Colonic mucosa (tissue), 4 donors: ENCODE data around the gene RPL3. TPM values are rescaled to one million over a fixed set of nuclear protein-coding genes. Genes with fewer than 3 reads are reported as not detected.

Experiments used
- DNase-seq: peaks from one replicate; pipeline ENCODE4 v3.0.0-alpha.2; 2020
- H3K27ac ChIP-seq: fragments of 200-600 bp; one replicate; pipeline ENCODE4 v1.8.0; 2021
- H3K27me3 ChIP-seq: fragments of 200-600 bp; one replicate; pipeline ENCODE4 v1.8.0; 2021
- H3K36me3 ChIP-seq: fragments of 200-600 bp; one replicate; pipeline ENCODE4 v1.8.0; 2021
- H3K4me1 ChIP-seq: fragments of 200-600 bp; one replicate; pipeline ENCODE4 v1.8.0; 2021; ENCODE audit warnings: mild to moderate bottlenecking
- H3K4me3 ChIP-seq: fragments of 200-600 bp; one replicate; pipeline ENCODE4 v1.8.0; 2021
- H3K9ac ChIP-seq, 2 donors: one replicate each; pipeline ENCODE4 v1.7.0; 2013; ENCODE audit warnings: control low read depth in 2 of 2, low read depth in 2 of 2, low read length in 2 of 2
- H3K9me3 ChIP-seq: fragments of 200-600 bp; one replicate; pipeline ENCODE4 v1.8.0; 2021
- intact Hi-C: fragments of 100-400 bp; cut with DNase I; formaldehyde crosslinking; loops from one replicate; pipeline ENCODE4 v1.14.1; 2022
- total RNA-seq, 2 donors: library from RNA; stranded (reverse); fragmentation: NEBNext Ultra II Directional in 1 of 2; extraction: Animal tissue kit (Norgen Biotek cat#: 25700) in 1 of 2; gene quantifications; one replicate each; pipeline ENCODE4 v1.2.1, GENCODE V29; 2021
- TF ChIP-seq, protein P1 (sequence below): fragments of 200-600 bp; IDR thresholded peaks from one replicate; pipeline ENCODE4 v1.8.0; 2022; ENCODE audit warnings: antibody characterized with exemption, mild to moderate bottlenecking
- donor health status: healthy.
- donor health status: DM: no; HTN: no; CAD: no.
- donor health status: DM: no; HTN: no; CAD: no.

Gene RPL3
- total RNA-seq, 2 donors from 2014 or later, result 1,796 to 1,829 TPM

DNA sequence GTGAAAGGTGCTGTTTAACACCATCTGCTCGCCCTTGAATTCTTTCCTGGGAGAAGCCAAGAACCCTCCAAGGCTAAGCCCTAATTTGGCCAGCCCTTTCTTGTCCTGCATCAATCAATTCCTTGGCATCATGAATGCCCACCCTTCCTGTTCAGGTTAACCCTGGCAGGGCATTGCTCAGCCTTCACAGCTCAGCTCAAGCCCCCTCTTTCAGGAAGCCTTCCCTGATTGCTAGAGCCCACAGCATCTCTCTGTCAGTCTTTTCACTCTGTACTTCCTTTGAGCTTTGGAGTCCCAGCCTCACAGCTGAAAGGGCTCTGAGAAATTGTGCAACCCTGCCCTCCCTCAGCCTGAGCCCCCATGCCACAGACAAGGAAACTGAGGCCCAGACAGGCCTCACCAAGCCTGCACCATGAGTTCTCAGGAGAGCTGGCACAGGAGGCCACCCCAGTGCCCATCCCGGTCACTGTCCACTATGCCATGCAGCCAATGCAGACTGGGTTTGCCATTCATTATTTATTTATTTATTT lies 16.9 kb downstream of the RPL3 start:
- H3K9me3 ChIP-seq, result no peaks in the 10 kb centered on the region
- TF ChIP-seq, protein P1, sequence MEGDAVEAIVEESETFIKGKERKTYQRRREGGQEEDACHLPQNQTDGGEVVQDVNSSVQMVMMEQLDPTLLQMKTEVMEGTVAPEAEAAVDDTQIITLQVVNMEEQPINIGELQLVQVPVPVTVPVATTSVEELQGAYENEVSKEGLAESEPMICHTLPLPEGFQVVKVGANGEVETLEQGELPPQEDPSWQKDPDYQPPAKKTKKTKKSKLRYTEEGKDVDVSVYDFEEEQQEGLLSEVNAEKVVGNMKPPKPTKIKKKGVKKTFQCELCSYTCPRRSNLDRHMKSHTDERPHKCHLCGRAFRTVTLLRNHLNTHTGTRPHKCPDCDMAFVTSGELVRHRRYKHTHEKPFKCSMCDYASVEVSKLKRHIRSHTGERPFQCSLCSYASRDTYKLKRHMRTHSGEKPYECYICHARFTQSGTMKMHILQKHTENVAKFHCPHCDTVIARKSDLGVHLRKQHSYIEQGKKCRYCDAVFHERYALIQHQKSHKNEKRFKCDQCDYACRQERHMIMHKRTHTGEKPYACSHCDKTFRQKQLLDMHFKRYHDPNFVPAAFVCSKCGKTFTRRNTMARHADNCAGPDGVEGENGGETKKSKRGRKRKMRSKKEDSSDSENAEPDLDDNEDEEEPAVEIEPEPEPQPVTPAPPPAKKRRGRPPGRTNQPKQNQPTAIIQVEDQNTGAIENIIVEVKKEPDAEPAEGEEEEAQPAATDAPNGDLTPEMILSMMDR, result no peak
- DNase-seq, result no peak
- no peak overlapping the region for H3K9ac ChIP-seq
- H3K4me1 ChIP-seq, result no peaks in the 10 kb centered on the region
- H3K36me3 ChIP-seq, result no peaks in the 10 kb centered on the region
- H3K27me3 ChIP-seq, result no peaks in the 10 kb centered on the region
- no peak overlapping the region for H3K4me3 ChIP-seq
- intact Hi-C loops, result loop anchor here (10.0 kb wide), 1 partner anchor 58 kb away; the partner anchor contains the start of gene PDGFB
- H3K27ac ChIP-seq, result no peak overlapping the region

DNA sequence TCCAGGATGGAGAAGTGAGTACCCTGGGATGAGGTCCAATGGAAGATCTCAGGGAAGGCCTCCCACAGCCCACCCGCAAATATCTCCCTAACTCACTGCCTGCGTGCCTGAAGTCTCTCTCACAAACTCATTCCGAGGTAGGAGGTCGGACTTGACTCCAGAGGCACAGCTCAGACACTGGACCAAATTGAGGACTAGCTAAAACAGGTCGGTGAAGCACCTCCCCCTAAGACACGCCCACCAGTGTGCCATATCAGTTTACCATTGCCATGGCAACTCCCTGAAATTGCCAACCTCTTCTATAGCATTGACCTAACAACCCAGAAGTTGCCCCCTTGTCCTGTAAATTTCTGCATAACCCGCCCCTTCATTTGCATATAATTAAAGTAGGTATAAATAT lies 17.5 kb downstream of the RPL3 start:
- Histone ChIP-seq H3K27me3 (no peaks in the 10 kb centered on the region), H3K4me3 (no peak overlapping the region), H3K4me1 (no peaks in the 10 kb centered on the region), H3K9me3 (no peaks in the 10 kb centered on the region), H3K27ac (no peak overlapping the region), H3K36me3 (no peaks in the 10 kb centered on the region), H3K9ac (no peak overlapping the region)
- intact Hi-C loops, result loop anchor here (10.0 kb wide), 1 partner anchor 57 kb away; the partner anchor contains the start of gene PDGFB
- no peak for DNase-seq
- TF ChIP-seq, protein P1, result no peak

DNA sequence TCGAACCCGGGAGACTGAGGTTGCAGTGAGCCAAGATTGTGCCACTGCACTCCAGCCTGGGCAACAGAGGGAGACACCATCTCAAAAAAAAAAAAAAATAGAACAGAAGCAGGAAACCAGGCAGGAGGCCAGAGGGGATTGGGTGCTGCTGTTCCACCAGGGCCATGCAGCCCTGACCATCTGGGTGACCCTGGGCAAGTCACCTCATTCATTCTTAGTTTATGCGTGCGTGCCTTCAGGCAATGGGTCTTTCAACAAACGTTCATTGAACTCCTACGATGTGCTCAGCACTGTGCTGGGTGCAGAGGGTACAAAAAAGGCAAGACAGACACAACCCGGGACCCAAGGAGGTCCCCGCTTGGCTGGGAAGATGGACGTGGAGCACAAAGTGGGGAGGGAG lies 18.3 kb downstream of the RPL3 start:
- Histone ChIP-seq H3K9ac (no peak overlapping the region), H3K4me1 (no peaks in the 10 kb centered on the region), H3K27me3 (no peaks in the 10 kb centered on the region), H3K9me3 (no peaks in the 10 kb centered on the region), H3K36me3 (no peaks in the 10 kb centered on the region), H3K4me3 (no peak overlapping the region), H3K27ac (no peak overlapping the region)
- intact Hi-C loops, result loop anchor here (10.0 kb wide), 1 partner anchor 56 kb away; the partner anchor contains the start of gene PDGFB
- no peak for DNase-seq
- TF ChIP-seq, protein P1, result no peak

DNA sequence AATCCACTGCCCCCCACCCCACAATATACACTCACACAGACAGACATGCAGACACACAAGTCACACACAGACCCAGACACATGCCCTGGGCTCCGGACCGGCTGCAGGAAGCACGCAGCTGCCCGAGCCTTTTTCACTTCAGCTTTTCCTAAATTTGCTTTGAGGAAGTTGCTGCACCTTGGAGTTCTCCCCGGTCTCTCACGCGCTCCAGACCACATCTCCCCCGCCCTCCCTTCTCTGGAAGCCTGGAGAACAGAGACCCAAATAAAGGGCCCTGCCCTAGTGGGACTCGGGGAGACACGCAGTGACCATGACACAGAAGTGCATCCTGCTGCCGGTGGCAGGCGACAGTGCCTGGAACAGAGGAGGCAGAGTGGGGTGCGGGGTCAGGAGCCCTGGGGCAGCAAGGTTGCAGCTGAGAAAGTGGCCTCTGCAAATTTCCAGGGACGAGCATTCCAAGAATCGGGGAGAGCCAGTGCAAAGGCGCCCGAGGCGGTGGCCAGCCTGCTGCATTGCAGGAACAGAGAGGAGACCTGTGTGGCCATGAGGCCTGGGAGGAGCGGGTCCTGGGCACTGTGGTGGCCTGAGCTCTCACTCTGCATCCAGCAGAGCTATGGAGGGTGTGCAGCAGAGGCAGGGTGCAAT lies 19.1 kb downstream of the RPL3 start:
- Histone ChIP-seq H3K4me1 (no peaks in the 10 kb centered on the region), H3K27ac (no peak overlapping the region), H3K9me3 (no peaks in the 10 kb centered on the region), H3K36me3 (no peaks in the 10 kb centered on the region), H3K27me3 (no peaks in the 10 kb centered on the region), H3K9ac (no peak overlapping the region), H3K4me3 (no peak overlapping the region)
- TF ChIP-seq, protein P1, result no peak
- no peak for DNase-seq
- intact Hi-C loops, result loop anchor here (10.0 kb wide), 1 partner anchor 56 kb away; the partner anchor contains the start of gene PDGFB

DNA sequence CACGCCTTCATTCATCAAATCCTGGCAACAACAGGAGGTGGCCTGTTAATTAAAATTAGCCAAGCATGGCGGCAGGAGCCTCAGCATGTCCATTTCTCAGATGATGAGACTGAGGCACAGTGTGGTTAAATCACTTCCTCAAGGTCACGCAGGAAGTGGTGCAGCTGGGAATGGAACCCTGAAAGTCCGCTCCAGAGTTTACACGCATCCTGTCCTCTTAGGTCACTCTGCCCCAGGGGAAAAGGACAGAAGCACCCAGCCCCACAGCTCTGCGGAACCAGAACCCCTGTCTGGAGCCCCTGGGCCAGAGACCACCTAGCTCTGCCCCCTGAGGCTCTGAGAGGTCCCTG lies 19.6 kb downstream of the RPL3 start:
- Histone ChIP-seq H3K27me3 (no peaks in the 10 kb centered on the region), H3K9ac (no peak overlapping the region), H3K9me3 (no peaks in the 10 kb centered on the region), H3K36me3 (no peaks in the 10 kb centered on the region), H3K4me1 (no peaks in the 10 kb centered on the region), H3K4me3 (no peak overlapping the region), H3K27ac (no peak overlapping the region)
- intact Hi-C loops, result loop anchor here (10.0 kb wide), 1 partner anchor 55 kb away; the partner anchor contains the start of gene PDGFB
- TF ChIP-seq, protein P1, result no peak
- no peak for DNase-seq
